Measurements from ENCODE around the gene AP4B1. TPM values are rescaled to one million over a fixed set of nuclear protein-coding genes. Genes with fewer than 3 reads are reported as not detected.

The AP4B1 gene
- total and polyA plus RNA-seq, 9 of the 15 experiments (the other 6 are each of a cell fraction or from before 2014, with no cell fraction given) = 15.8 to 36.5 (median 24.6) TPM

GRCh38 chr1:113928941-113929749, 24.5 kb upstream of the AP4B1 start, which contains the start of gene HIPK1 (continued):
- no peak for TF ChIP-seq HNRNPH1 (optimal IDR thresholded peaks at IDR 0.05; ENCODE audit: low read depth, low read length)
- TF ChIP-seq ZBTB40 (IDR thresholded peaks at IDR 0.05) = peak; percentile 84
- TF ChIP-seq ZBTB40 (CRISPR knock-in tag; IDR thresholded peaks at IDR 0.05) = no peak
- no peak for TF ChIP-seq RAD51 (IDR thresholded peaks at IDR 0.05; ENCODE audit: borderline replicate concordance, low read depth)
- TF ChIP-seq MTA3 (IDR thresholded peaks at IDR 0.05; ENCODE audit: borderline replicate concordance) = peak; percentile 95
- peak; percentile 77 for TF ChIP-seq ZBTB12 (CRISPR knock-in tag; IDR thresholded peaks at IDR 0.05)
- TF ChIP-seq ZNF184 (CRISPR knock-in tag; IDR thresholded peaks at IDR 0.05) = no peak
- no peak for TF ChIP-seq MAFF (IDR thresholded peaks at IDR 0.05; ENCODE audit: low read length)
- TF ChIP-seq SRSF9 (IDR thresholded peaks at IDR 0.05; ENCODE audit: borderline replicate concordance, low read depth, low read length) = no peak
- TF ChIP-seq ZBTB5 (IDR thresholded peaks at IDR 0.05) = no peak
- TF ChIP-seq YBX1 (IDR thresholded peaks at IDR 0.05) = no peak
- peak; percentile 53; the same call in 1 of the 2 replicates for TF ChIP-seq ZNF740 (CRISPR knock-in tag; IDR thresholded peaks at IDR 0.05)
- TF ChIP-seq ZNF740 (tag; IDR thresholded peaks at IDR 0.05) = no peak
- TF ChIP-seq TBL1XR1 (IDR thresholded peaks at IDR 0.05; ENCODE audit: low read length in 2 of 2) = peak; percentile 31 to 62; a peak in 3 of 4 replicates
- TF ChIP-seq MAFG (tag; conservative IDR thresholded peaks at IDR 0.05) = no peak

Data from K562 (cell line).